Activated B cell treated with CpG ODN at 0.5 μM for 24 hours (primary cell): ENCODE data around the gene TCF3. TPM values are rescaled to one million over a fixed set of nuclear protein-coding genes. Genes with fewer than 3 reads are reported as not detected.

ENCODE experiments used
- ATAC-seq: fragments of 200-7000 bp; cut with Tn5 transposase; one replicate; pipeline ENCODE4 v1.10.0; 2021; ENCODE audit warnings: low read depth, mild to moderate bottlenecking, moderate library complexity
- CTCF ChIA-PET: fragments of 350-600 bp; sonication (Branson Sonifier 250); formaldehyde crosslinking; loops from one replicate; lab custom pipeline; 2021; ENCODE audit warnings: antibody characterized with exemption; lab: Charles Lee
- POLR2A ChIA-PET: fragments of 350-600 bp; sonication (Branson Sonifier 250); formaldehyde crosslinking; loops from one replicate; lab custom pipeline; 2021; ENCODE audit warnings: antibody characterized with exemption; lab: Charles Lee
- DNase-seq: peaks from one replicate; pipeline ENCODE4 v3.0.0; 2022
- H3K27ac Mint-ChIP-seq: one replicate; pipeline ENCODE4 v1.8.0; 2020; ENCODE audit warnings: mixed read lengths
- H3K27me3 Mint-ChIP-seq: one replicate; pipeline ENCODE4 v1.8.0; 2021; ENCODE audit warnings: mixed read lengths
- H3K36me3 Mint-ChIP-seq: one replicate; pipeline ENCODE4 v1.8.0; 2021; ENCODE audit warnings: low read depth, mixed read lengths
- H3K4me1 Mint-ChIP-seq: one replicate; pipeline ENCODE4 v1.8.0; 2021; ENCODE audit warnings: mixed read lengths
- H3K4me3 Mint-ChIP-seq: one replicate; pipeline ENCODE4 v1.8.0; 2020; ENCODE audit warnings: mild to moderate bottlenecking, mixed read lengths
- H3K9me3 Mint-ChIP-seq: one replicate; pipeline ENCODE4 v1.8.0; 2020; ENCODE audit warnings: mixed read lengths
- intact Hi-C: fragments of 100-400 bp; cut with micrococcal nuclease; formaldehyde crosslinking; loops from one replicate; pipeline ENCODE4 v1.15.1; 2024
- total RNA-seq: library from RNA; stranded (reverse); gene quantifications from 2 replicates; pipeline ENCODE4 v1.2.3, GENCODE V29; 2022
- TF ChIP-seq, protein P1 (sequence below): fragments of 200-600 bp; IDR thresholded peaks from one replicate; pipeline ENCODE4 v1.8.0; 2022; ENCODE audit warnings: antibody characterized with exemption, mild to moderate bottlenecking

The TCF3 gene
- total RNA-seq, 1 donor from 2014 or later: 143 TPM

DNA sequence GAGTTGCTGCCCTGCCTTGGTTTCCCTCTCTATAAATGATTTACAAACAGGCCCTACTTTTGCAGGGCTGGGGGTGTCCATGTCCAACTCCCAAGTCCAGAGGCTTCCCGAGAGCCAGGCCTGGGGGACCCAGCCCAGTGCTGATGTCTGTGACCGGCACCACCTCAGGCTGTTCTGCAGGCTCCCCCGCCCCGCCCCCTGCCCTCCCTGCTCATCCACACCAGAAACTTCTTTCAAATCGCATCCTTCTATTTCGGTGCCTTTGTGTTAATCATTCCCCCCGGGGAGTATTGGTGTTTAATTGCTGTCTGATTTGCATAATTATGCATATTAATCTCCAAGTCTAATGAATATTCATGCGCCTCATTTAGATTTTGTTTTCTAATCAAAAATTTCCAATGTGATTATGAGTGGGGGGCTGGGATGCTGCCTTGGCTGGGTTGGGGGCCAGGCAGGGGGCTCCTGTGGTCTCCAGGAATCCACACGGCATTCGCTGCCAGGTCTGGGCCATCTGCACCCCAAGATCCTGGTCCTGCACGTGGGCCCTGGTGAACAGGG lies 19.1 kb downstream of the TCF3 start:
- Mint-ChIP-seq H3K36me3 (peaks cover 55% of the 10 kb centered on the region), H3K27ac (no peak overlapping the region), H3K4me1 (no peaks in the 10 kb centered on the region), H3K9me3 (no peaks in the 10 kb centered on the region), H3K4me3 (no peak overlapping the region), H3K27me3 (no peaks in the 10 kb centered on the region)
- CTCF ChIA-PET: no interaction called here
- intact Hi-C loops: no loop called here
- ATAC-seq (no peak), DNase-seq (no peak)
- POLR2A ChIA-PET: no interaction called here
- TF ChIP-seq, protein P1, sequence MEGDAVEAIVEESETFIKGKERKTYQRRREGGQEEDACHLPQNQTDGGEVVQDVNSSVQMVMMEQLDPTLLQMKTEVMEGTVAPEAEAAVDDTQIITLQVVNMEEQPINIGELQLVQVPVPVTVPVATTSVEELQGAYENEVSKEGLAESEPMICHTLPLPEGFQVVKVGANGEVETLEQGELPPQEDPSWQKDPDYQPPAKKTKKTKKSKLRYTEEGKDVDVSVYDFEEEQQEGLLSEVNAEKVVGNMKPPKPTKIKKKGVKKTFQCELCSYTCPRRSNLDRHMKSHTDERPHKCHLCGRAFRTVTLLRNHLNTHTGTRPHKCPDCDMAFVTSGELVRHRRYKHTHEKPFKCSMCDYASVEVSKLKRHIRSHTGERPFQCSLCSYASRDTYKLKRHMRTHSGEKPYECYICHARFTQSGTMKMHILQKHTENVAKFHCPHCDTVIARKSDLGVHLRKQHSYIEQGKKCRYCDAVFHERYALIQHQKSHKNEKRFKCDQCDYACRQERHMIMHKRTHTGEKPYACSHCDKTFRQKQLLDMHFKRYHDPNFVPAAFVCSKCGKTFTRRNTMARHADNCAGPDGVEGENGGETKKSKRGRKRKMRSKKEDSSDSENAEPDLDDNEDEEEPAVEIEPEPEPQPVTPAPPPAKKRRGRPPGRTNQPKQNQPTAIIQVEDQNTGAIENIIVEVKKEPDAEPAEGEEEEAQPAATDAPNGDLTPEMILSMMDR: no peak

DNA sequence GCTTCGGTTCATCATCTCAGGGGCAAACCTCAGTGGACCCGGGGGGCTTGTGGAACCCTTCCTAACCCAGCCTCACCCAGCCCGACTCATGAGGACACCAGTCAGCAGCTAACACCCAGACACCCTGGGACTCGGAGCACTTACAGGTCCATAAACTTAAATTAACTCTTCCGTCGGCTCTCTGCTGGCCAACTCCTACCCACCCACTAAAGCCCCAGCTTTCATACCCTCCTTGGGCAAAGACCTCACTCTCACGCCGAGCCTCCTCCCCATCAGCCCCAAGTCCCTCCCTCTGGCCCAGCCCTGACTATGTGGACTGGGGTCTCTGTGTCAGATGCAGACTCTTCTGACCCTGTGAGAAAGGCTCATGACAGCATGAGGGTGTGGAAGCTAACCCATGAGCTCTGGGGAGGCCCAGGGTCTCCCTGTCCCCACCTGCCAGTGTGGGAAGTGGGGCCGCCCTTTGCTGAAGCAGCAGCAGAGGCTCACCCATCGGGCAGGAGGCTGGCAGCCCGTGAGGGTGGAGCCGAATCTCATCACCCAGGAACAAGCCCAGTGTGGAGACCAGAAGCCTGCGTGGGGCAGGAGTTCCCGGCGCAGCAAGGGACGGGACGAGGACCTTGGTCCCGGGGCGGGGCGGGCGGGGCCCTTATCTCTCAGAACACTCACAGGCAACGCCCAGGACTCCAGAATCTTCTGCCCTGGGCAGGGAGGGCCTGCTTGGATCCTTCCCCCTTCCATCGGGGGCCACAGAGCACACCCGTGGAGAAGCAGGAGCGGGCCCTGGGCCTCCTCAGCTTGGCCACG lies 19.8 kb downstream of the TCF3 start:
- no peak for DNase-seq
- Mint-ChIP-seq H3K27me3 (no peaks in the 10 kb centered on the region), H3K27ac (no peak overlapping the region), H3K4me1 (no peaks in the 10 kb centered on the region), H3K9me3 (no peaks in the 10 kb centered on the region), H3K4me3 (no peak overlapping the region), H3K36me3 (peaks cover 48% of the 10 kb centered on the region)
- TF ChIP-seq, protein P1: no peak
- intact Hi-C loops: no loop called here
- POLR2A ChIA-PET: no interaction called here
- CTCF ChIA-PET: no interaction called here
- ATAC-seq: no peak

DNA sequence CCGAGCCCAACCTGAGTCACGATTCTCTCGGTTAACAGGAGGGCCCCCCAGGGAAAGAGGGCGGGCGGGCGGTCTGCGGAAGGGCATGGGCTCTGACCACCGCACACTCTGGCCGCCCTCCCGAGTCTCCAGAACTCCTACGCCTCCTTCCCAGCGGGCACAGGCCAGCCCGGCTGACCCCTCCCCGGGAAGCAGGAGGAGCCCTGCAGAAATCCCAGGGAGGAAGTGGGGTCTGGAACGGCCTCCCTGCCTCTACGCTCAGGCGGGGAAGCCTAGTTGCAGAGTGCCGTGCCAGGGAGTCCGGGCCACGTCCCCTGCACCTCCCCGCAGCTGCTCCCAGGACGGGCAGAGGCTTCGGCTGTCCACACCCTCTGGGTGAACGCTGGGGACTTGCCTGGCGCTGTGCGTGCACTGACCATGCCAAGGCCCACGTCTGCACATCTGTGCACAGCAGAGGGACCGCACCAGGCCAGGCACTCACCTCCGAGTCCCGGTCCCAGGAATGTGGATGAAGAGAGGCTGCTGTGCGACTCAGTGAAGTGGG lies 20.8 kb downstream of the TCF3 start:
- CTCF ChIA-PET: no interaction called here
- H3K27me3 Mint-ChIP-seq: no peaks in the 10 kb centered on the region

DNA sequence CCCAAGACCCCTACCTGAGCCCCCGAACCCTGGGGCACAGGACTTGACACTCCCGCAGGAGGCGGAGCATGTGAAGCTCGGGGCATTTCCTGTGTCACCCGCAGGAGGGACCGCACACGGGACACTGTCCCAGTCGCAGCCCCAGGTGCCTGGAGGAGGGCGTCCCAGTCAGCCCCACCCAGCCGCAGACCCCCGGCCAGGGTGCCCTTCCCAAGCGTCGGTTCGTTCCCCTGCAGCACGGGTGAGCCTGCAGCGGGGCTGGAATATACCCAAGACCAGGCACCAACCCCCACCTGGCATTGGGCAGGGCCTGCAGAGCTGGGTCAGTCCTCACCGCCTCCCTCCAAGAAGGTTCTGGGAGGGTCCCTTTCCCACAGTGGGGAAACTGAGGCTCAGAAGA lies 21.6 kb downstream of the TCF3 start:
- H3K27ac Mint-ChIP-seq: no peak overlapping the region
- no peaks in the 10 kb centered on the region for H3K9me3 Mint-ChIP-seq
- DNase-seq (no peak), ATAC-seq (no peak)
- no peak overlapping the region for H3K4me3 Mint-ChIP-seq
- intact Hi-C loops: no loop called here
- TF ChIP-seq, protein P1: no peak
- ChIA-PET CTCF (no interaction called here), POLR2A (interaction anchor here (0.6 kb wide), 1 partner anchor 32 kb away, joined by 3 read pairs; no protein-coding TSS in a partner anchor)
- no peaks in the 10 kb centered on the region for H3K4me1 Mint-ChIP-seq
- peaks cover 35% of the 10 kb centered on the region for H3K36me3 Mint-ChIP-seq
- H3K27me3 Mint-ChIP-seq: no peaks in the 10 kb centered on the region

More for the DNA sequence above, 20.8 kb downstream of the TCF3 start:
- DNase-seq: no peak
- Mint-ChIP-seq H3K9me3 (no peaks in the 10 kb centered on the region), H3K4me1 (no peaks in the 10 kb centered on the region), H3K27ac (no peak overlapping the region), H3K36me3 (peaks cover 39% of the 10 kb centered on the region), H3K4me3 (no peak overlapping the region)
- intact Hi-C loops: no loop called here
- TF ChIP-seq, protein P1: no peak
- POLR2A ChIA-PET: interaction anchor here (0.6 kb wide), 1 partner anchor 33 kb away, joined by 3 read pairs; no protein-coding TSS in a partner anchor
- no peak for ATAC-seq

DNA sequence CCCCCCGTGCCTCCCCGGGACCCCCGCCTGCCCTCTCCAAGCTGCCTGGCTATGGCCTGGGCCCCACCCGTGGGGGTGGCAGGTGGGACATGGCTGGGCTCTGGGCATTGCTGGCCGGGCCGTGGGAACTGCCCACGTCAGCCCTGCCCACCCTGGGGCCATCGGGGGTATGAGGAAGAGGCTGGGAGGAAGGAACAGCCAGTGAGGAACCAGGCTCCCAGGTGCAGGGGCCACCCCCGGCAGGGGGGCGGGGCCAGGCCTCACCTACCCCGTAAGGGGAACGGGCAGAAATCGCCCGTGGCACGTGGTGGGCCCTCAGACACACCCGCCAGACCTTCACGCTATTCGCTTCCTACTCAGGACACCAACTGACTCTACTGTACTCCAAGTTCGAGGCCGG lies 22.4 kb downstream of the TCF3 start:
- Mint-ChIP-seq H3K27ac (no peak overlapping the region), H3K27me3 (no peaks in the 10 kb centered on the region), H3K4me3 (no peak overlapping the region), H3K36me3 (peaks cover 31% of the 10 kb centered on the region), H3K4me1 (no peaks in the 10 kb centered on the region), H3K9me3 (no peaks in the 10 kb centered on the region)
- TF ChIP-seq, protein P1: no peak
- intact Hi-C loops: no loop called here
- POLR2A ChIA-PET: no interaction called here
- ATAC-seq (no peak), DNase-seq (no peak)
- CTCF ChIA-PET: no interaction called here
